GM12864 (cell line): Measurements from ENCODE around the gene SCN1A.
A peak's percentile ranks its signal among the peaks of the same experiment; 100 is the strongest.

ENCODE experiments used
- DNase-seq: peaks from one replicate; pipeline ENCODE4 v3.0.0-alpha.2; 2011; ENCODE audit warnings: low read depth
- H3K4me3 ChIP-seq: 2 replicates; pipeline ENCODE4 v1.5.1; 2011; ENCODE audit warnings: mild to moderate bottlenecking, low read depth, low read length, control low read depth
- CTCF ChIP-seq: IDR thresholded peaks from 2 replicates; pipeline ENCODE4 v1.5.1; 2011; ENCODE audit warnings: low read depth, mild to moderate bottlenecking, moderate library complexity, low read length, control low read depth, inconsistent platforms; ENCODE audit errors: missing control alignments

The SCN1A gene

GRCh38 chr2:166125557-166125956 is 2.3 kb downstream of the SCN1A start:
- H3K4me3 ChIP-seq: no peak overlapping the region
- no peak for TF ChIP-seq CTCF
- no peak for DNase-seq

DNA sequence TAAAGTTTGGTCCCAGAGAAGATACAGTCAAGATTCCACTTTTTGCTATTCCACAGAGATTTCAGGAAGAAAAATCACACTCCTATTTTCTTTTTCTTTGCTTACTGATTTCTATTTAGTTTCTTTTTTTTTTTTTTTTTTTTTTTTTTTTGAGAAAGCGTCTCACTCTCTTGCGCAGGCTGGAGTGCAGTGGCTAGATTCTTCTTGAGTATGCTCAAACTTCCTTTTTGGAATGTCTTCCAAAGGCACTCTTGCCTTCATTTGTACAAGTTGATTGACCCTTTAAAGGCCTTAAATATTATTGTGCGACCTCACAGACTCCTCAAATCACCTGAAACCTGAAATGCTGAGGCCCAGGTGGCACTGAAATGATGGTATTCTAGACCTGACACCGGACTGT is 9.6 kb downstream of the SCN1A start:
- no peak for TF ChIP-seq CTCF
- no peak for DNase-seq
- H3K4me3 ChIP-seq: no peak overlapping the region

DNA sequence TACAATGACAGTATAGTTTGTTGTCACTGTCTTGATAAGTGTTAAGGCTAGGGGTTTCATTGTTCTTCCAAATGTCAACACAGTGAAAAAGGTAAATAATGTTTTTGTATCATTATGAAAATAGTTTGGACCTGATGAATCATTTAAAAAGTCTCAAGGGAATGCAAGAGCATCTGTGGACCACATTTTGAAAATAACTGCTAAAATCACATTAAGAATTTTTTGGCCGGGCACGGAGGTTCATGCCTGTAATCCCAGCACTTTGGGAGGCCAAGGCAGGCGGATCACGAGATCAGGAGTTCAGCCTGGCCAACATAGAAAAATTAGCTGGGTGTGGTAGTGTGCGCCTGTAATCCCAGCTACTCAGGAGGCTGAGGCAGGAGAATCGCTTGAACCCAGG is 10.3 kb downstream of the SCN1A start:
- no peak for TF ChIP-seq CTCF
- no peak for DNase-seq
- no peak overlapping the region for H3K4me3 ChIP-seq

DNA sequence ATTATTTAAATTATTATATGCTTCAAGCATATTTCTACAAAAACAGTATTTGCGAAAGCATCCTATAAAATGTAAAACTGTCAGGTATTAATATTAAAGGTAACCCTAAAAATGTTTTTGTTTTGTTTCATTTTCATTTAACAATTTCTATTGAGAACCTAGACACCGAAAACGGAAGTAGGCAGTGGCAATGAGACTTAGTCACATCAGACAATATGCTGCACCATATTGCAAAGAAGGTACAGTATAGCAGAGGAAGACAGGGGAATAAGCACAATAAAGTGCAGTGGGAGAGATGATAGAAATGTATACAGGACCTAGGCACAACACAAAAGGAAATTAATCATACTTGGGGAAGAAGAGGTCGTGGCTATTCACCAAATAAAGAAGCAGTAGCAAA is 12.2 kb downstream of the SCN1A start:
- no peak for DNase-seq
- no peak for TF ChIP-seq CTCF
- no peak overlapping the region for H3K4me3 ChIP-seq

GRCh38 chr2:166112193-166112605 is 15.6 kb downstream of the SCN1A start:
- no peak overlapping the region for H3K4me3 ChIP-seq
- no peak for DNase-seq
- TF ChIP-seq CTCF: no peak

- no peak for DNase-seq
- no peak overlapping the region for H3K4me3 ChIP-seq
- TF ChIP-seq CTCF: peak; percentile 25
These were observed 21.3 kb downstream of the SCN1A start for GRCh38 chr2:166106431-166107015.

DNA sequence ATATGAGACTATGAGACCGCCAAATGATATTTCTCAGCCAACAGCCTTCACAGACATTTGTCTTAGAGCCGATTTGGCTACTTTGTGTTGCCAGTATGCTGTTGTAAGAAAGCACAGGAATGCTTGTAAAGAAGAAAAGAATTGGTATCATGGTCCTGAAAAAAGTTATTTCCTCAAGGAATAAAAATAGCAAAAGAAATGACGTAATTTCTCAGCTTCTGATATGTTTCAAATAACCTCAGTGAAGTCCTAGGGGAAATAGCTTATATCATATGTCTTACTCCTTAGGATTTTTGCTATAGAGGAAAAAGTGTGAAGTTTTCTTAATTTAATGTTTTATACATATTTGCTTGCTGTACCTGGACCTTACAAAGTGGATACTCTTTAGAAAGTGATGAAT is 23.0 kb downstream of the SCN1A start:
- no peak for TF ChIP-seq CTCF
- no peak overlapping the region for H3K4me3 ChIP-seq
- DNase-seq: no peak
